ENCODE results near the gene ZCCHC24. TPM values are rescaled to one million over a fixed set of nuclear protein-coding genes. Genes with fewer than 3 reads are reported as not detected.

ZCCHC24 gene
- total and polyA plus RNA-seq, 2 of the 8 experiments (the other 6 are each of a cell fraction or from before 2014, with no cell fraction given), result 3.9 to 6.9 TPM

DNA sequence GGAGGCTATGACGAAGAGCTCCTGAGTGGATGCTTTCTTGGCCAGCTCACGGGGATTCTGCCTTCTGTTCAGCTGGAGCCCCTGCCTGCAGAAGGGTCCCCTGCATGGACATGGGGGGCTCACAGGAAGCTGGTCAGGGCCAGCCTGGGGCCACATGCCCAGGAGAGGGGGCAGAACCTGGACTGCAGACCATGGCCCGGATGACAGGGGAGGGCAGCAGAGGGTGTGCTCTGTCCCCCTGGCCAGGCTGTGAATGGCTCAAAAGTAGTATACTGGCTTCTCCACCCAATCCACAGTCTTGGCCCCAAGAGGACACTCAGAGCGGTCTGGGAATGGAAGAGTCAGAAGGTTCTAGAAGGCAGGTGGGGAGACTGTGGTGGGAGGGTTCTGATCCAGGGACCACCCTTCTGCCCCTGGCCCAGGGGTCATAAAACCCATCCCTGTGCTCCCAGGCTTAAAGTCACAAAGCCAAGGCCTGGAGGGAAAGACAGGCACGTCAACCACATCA, 57.9 kb downstream of the ZCCHC24 start:
- H3K56ac ChIP-seq (replicated peaks; ENCODE audit: insufficient read length, low read depth, low read length), result no peak overlapping the region
- H4K91ac ChIP-seq (replicated peaks; ENCODE audit: insufficient read length, low read length), result no peak overlapping the region
- DNase-seq (ENCODE audit: low read depth in 1 of 2, low spot score in 2 of 2) (peak in 1 of 2 experiments; percentile 27), FAIRE-seq (no peak)
- no peak overlapping the region for H2AFZ ChIP-seq (ENCODE audit: low read length)
- 96% methylated on average over 5 of the region's 5 CpGs; no CpG with 5 or more reads in 1 of the 2 experiments for WGBS, 2 experiments (ENCODE audit: extremely low coverage in 1 of 2, insufficient coverage in 1 of 2, insufficient read length in 1 of 2, insufficient replicate concordance in 2 of 2, low coverage in 1 of 2, low lambda C conversion rate in 2 of 2, missing lambda C conversion rate in 1 of 2)
- H3K4me2 ChIP-seq (ENCODE audit: insufficient read depth in 1 of 2, low read depth in 2 of 2, low read length in 2 of 2), result no peak overlapping the region
- ChIA-PET POLR2A (ENCODE audit: partially characterized antibody) (interaction anchor here (0.8 kb wide), 1 partner anchor 12 kb away, joined by 3 read pairs; no protein-coding TSS in a partner anchor), CTCF (ENCODE audit: partially characterized antibody) (interaction anchor here (0.6 to 5.9 kb wide), 12 partner anchors 8 to 807 kb away, joined by 3 to 65 read pairs (median 4); no protein-coding TSS in a partner anchor)
- no peak overlapping the region for H3K23ac ChIP-seq (ENCODE audit: insufficient read length)
- H4K20me1 ChIP-seq (replicated peaks in 1 of 2; ENCODE audit: control insufficient read depth in 1 of 2, insufficient read depth in 2 of 2, low read length in 2 of 2), result no peaks in the 10 kb centered on the region
- H3K4me1 ChIP-seq (replicated peaks in 1 of 4; ENCODE audit: control insufficient read depth in 3 of 4, insufficient read depth in 4 of 4, low read length in 3 of 4), result peaks cover 0 to 2% (median 0%) of the 10 kb centered on the region in 4 experiments; a peak in 2 of 7 replicates
- no peak overlapping the region for H3K9ac ChIP-seq (replicated peaks in 1 of 4; ENCODE audit: extremely low read depth in 1 of 4, low read depth in 3 of 4, low read length in 3 of 4)
- H3K36me3 ChIP-seq (ENCODE audit: control insufficient read depth in 2 of 4, insufficient read depth in 4 of 4, low read length in 3 of 4), result no peaks in the 10 kb centered on the region
- H2BK15ac ChIP-seq (ENCODE audit: low read length), result no peak overlapping the region
- H3K4ac ChIP-seq (replicated peaks; ENCODE audit: insufficient read length, low read depth, low read length), result no peak overlapping the region
- H3K79me1 ChIP-seq (ENCODE audit: low read depth, low read length), result no peaks in the 10 kb centered on the region
- no peak overlapping the region for H2BK5ac ChIP-seq (ENCODE audit: low read depth, low read length)
- H2BK12ac ChIP-seq (ENCODE audit: low read depth, low read length), result no peak overlapping the region
- H2AK5ac ChIP-seq (ENCODE audit: low read depth, low read length), result no peak overlapping the region
- no peaks in the 10 kb centered on the region for H3K79me2 ChIP-seq (ENCODE audit: control insufficient read depth in 1 of 2, insufficient read depth in 2 of 2, low read length in 2 of 2)
- no peaks in the 10 kb centered on the region; the same call in 1 of the 2 replicates for H3K23me2 ChIP-seq (ENCODE audit: low read depth, low read length)
- no peak overlapping the region for H3K14ac ChIP-seq (ENCODE audit: insufficient read length)
- no peak overlapping the region for H2BK120ac ChIP-seq (replicated peaks; ENCODE audit: low read depth, low read length)
- H4K5ac ChIP-seq (ENCODE audit: insufficient read length, low read depth, low read length), result no peak overlapping the region
- no peak overlapping the region for H3K18ac ChIP-seq (ENCODE audit: extremely low read depth, low read length)
- H3K27me3 ChIP-seq (replicated peaks in 1 of 4; ENCODE audit: control insufficient read depth in 3 of 4, extremely low read depth in 1 of 4, insufficient read depth in 3 of 4, low read length in 3 of 4), result no peaks in the 10 kb centered on the region; a peak in 1 of 7 replicates
- H3K4me3 ChIP-seq (ENCODE audit: extremely low read depth in 1 of 4, insufficient read depth in 2 of 4, low read depth in 3 of 4, low read length in 4 of 4), result no peak overlapping the region
- no peaks in the 10 kb centered on the region for H3K9me3 ChIP-seq (ENCODE audit: insufficient read depth in 2 of 2, low read depth in 1 of 2, low read length in 1 of 2)
- peak overlapping the region; percentile 59 for H4K8ac ChIP-seq (ENCODE audit: extremely low read depth, insufficient read depth, low read length)
- no peak overlapping the region for H3K27ac ChIP-seq (ENCODE audit: low read depth, low read length)
- H2BK20ac ChIP-seq (ENCODE audit: low read length), result no peak overlapping the region
- TF ChIP-seq JUN (IDR thresholded peaks at IDR 0.05; ENCODE audit: low read depth, low read length), result no peak
- TF ChIP-seq KDM5A (IDR thresholded peaks at IDR 0.05; ENCODE audit: low read length), result no peak
- no peak for TF ChIP-seq TEAD4 (IDR thresholded peaks at IDR 0.05; ENCODE audit: low read depth, low read length)
- TF ChIP-seq EZH2 (IDR thresholded peaks at IDR 0.05; ENCODE audit: low read depth, low read length, severe bottlenecking), result no peak
